SH-SY5Y (cell line): ENCODE measurements around the gene MICU2.

Experiments used
- GATA2 ChIP-seq: IDR thresholded peaks from 2 replicates; pipeline ENCODE4 v1.6.1; 2011; ENCODE audit warnings: mild to moderate bottlenecking, low read depth, low read length
- GATA3 ChIP-seq: IDR thresholded peaks from 2 replicates; pipeline ENCODE4 v1.6.1; 2011; ENCODE audit warnings: low read depth, mild to moderate bottlenecking, low read length, moderate library complexity

The MICU2 gene

GRCh38 chr13:21613791-21614190 lies 9.8 kb upstream of the MICU2 start:
- TF ChIP-seq GATA2 (no peak), GATA3 (no peak)

DNA sequence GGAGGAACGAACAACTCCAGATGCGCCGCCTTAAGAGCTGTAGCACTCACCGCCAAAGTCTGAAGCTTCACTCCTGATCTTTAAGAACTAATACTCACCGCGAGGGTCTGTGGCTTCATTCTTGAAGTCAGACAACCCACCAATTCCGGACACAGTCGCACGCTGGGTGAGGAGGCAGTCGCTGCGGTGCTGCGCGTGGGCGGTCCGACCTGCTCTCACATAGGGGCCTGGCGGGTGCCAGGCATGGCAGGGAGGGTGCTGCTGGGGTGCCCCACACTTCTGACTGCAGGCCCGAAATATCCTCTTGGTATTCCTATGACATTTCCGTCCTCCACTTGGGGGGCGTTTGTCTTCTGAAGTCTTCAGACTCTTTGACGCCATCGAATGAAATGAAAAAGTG lies 7.4 kb upstream of the MICU2 start:
- TF ChIP-seq GATA3, result no peak
- no peak for TF ChIP-seq GATA2

DNA sequence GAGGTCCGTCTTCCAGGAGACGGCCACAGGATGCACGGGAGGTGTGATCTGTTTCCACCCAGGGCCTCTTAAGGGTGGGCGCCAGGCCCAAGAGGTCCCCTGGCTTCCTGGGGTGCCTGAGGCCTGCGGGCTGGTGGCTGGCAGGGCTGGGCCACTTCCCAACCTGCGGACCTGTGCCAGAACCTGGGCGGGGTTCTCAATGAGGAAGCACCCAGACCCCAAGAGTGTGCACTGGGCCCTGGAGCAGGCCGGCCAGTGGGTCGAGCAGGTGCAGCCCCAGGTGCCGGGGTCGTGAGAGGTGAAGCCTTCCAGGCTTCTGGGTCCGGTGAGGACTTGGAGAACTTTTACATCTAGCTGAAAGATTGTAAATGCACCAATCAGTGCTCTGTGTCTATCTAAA lies 6.7 kb upstream of the MICU2 start:
- TF ChIP-seq GATA2, result no peak
- no peak for TF ChIP-seq GATA3

DNA sequence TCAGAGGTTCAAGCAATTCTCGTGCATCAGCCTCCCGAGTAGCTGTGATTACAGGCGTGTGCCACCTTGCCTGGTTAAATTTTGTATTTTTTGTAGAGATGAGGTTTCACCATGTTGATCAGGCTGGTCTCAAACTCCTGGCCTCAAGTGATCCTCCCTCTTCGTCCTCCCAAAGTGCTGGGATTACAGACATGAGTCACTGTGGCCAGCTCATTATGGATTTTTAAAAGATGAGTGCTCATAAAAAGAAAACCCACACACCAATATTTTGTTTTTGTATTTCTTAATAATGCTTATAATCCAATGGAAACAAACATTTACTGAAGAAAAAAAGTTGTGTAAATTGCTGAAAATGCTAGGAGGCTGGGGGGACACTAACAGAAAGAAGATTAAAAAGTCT lies 5.0 kb upstream of the MICU2 start:
- TF ChIP-seq GATA2 (no peak), GATA3 (no peak)

GRCh38 chr13:21606796-21607195 lies 2.8 kb upstream of the MICU2 start:
- TF ChIP-seq GATA3 (no peak), GATA2 (no peak)

DNA sequence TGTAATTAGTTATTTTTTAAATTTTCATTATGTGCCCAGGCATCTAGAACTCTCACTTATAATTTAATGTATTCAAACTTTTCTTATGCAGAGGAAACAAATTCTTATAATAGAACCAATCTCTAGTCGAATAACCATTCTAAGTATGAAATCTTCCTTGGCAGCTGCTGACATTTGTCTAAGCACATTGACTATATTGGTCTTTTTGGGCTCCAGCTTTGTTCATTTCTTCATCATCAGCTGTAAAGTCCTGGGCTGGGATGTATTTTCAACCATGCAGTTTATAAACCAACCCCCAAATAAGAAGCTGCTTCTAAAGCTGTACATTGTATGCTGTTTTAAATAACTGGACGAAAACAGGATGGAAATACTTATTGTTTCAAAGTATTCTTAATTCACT lies 2.3 kb upstream of the MICU2 start:
- TF ChIP-seq GATA3, result no peak
- TF ChIP-seq GATA2, result no peak

DNA sequence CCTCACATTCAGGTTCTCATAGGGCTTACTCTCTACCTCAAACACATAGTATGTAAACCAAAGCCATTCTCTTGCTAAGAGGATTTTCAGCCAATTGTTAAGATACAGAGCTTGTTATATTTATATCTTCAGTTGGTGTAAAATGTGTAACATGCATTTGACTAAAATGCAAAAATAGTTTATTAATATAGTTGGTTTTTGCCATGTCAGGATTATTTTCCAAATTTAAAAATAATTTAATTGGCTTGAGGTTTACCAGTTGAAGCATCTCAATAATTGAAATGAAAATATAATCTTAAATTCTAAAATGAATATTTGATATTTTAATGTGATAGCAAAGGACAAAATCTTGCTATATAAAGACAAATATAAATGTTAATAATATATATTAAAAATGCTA lies 7.2 kb downstream of the MICU2 start:
- no peak for TF ChIP-seq GATA3
- no peak for TF ChIP-seq GATA2

GRCh38 chr13:21595546-21595822 lies 8.5 kb downstream of the MICU2 start:
- TF ChIP-seq GATA2 (no peak), GATA3 (no peak)

GRCh38 chr13:21594715-21595545 lies 9.0 kb downstream of the MICU2 start:
- no peak for TF ChIP-seq GATA3

- TF ChIP-seq GATA3 (no peak), GATA2 (no peak)
Measured at GRCh38 chr13:21590231-21590630, 13.7 kb downstream of the MICU2 start.

GRCh38 chr13:21584973-21585592 lies 18.9 kb downstream of the MICU2 start:
- no peak for TF ChIP-seq GATA3
- TF ChIP-seq GATA2, result no peak

GRCh38 chr13:21583478-21583877 lies 20.5 kb downstream of the MICU2 start:
- TF ChIP-seq GATA3 (no peak), GATA2 (no peak)

GRCh38 chr13:21580736-21581135 lies 23.2 kb downstream of the MICU2 start:
- TF ChIP-seq GATA3, result no peak
- no peak for TF ChIP-seq GATA2

DNA sequence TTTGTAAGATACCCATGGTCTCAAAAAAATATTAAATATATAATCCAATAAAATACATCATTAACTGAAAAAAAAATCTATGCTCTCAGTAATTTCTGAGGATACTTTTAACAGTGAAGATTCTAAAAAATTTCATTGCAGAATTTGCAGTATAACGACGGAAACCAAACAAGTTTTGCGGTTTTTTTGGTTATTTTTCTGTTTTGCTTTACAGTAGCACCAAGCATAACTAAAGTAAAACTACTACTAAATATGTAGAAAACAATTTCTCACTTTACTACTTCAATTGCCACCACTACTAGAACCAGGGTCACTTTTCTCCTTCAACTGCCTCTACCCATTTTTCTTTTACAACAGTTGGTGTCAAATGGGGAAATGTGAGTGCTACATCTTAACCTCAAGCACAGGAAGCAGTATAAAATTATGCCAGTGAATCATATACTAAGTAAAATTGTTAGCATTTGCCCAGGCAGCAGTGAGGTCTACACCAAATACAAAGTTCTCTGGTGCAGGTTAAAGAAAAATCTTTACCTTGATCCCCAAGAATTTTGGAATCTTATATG lies 24.1 kb downstream of the MICU2 start:
- TF ChIP-seq GATA3 (no peak), GATA2 (no peak)

- no peak for TF ChIP-seq GATA3
- no peak for TF ChIP-seq GATA2
Measured at GRCh38 chr13:21578748-21579147, 25.2 kb downstream of the MICU2 start.
